D721Med (cell line): ENCODE data around the gene RABGGTA.

Source experiments
- DNase-seq: peaks from one replicate; pipeline ENCODE4 v3.0.0; 2011; ENCODE audit warnings: low spot score; ENCODE audit not compliant: insufficient read length
- FAIRE-seq: peaks from 2 replicates; lab custom pipeline; 2011; peaks lifted over from hg19 to GRCh38; lab: Jason Lieb, UNC
- TF ChIP-seq, protein P1 (sequence below): IDR thresholded peaks from 2 replicates; pipeline ENCODE4 v1.5.1; 2012; ENCODE audit warnings: mild to moderate bottlenecking, control low read depth; ENCODE audit not compliant: insufficient read depth; ENCODE audit errors: missing control alignments

RABGGTA gene

DNA sequence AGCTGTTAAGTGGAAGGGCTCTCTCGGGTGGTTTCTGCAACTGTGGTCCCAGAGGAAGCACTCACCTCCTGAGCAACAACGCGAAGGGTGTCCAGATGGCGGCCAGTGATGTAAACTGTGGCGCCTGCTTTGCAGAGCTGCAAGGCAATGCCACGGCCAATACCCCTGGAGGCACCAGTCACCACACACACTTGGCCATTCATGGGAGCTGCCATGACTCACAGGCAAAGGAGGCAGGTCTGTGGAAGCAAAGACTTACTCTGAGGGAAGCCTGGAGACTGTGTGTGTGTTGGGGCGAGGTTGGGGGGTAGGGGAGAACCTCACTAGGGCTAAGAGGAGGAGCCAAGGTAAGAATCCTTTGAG is 27.5 kb upstream of the RABGGTA start:
- DNase-seq (no peak), FAIRE-seq (no peak)
- TF ChIP-seq, protein P1, sequence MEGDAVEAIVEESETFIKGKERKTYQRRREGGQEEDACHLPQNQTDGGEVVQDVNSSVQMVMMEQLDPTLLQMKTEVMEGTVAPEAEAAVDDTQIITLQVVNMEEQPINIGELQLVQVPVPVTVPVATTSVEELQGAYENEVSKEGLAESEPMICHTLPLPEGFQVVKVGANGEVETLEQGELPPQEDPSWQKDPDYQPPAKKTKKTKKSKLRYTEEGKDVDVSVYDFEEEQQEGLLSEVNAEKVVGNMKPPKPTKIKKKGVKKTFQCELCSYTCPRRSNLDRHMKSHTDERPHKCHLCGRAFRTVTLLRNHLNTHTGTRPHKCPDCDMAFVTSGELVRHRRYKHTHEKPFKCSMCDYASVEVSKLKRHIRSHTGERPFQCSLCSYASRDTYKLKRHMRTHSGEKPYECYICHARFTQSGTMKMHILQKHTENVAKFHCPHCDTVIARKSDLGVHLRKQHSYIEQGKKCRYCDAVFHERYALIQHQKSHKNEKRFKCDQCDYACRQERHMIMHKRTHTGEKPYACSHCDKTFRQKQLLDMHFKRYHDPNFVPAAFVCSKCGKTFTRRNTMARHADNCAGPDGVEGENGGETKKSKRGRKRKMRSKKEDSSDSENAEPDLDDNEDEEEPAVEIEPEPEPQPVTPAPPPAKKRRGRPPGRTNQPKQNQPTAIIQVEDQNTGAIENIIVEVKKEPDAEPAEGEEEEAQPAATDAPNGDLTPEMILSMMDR = no peak

DNA sequence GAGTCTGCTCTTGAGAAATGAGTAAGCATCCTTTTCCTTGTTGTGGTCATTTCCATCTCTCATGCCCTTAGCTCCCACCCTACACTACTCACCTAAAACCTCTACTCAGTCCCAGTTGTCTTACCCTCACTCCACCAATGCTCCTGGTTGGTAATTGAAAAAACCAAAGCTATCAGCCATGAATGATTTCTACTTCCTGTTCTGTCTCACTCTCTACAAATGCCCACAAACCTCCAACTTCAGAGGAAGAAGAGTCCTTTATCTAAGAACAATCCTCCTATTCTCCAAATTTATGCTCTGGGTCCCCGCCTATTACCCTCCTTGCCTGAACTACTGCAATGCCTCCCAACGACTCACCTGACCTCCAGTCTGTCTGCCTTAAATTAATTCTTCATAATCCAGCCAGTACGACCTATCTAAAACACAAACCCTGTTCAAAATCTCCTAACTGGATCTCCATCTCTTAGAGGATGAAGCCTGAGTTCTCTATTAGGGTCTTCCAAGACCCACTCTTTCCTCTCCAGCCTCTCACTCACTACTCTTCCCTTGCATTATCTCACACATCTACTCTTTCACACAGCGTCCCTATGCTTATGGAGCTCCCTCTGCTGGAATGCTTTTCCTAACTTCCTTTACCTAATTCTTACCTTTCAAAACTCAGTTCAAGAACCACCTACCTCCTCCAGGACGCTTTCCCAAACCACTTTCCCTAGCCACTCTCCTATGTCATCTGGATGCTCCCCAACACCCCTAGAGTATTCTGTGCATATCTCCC is 26.0 kb upstream of the RABGGTA start:
- FAIRE-seq = no peak
- TF ChIP-seq, protein P1 = peak; percentile 48
- no peak for DNase-seq

DNA sequence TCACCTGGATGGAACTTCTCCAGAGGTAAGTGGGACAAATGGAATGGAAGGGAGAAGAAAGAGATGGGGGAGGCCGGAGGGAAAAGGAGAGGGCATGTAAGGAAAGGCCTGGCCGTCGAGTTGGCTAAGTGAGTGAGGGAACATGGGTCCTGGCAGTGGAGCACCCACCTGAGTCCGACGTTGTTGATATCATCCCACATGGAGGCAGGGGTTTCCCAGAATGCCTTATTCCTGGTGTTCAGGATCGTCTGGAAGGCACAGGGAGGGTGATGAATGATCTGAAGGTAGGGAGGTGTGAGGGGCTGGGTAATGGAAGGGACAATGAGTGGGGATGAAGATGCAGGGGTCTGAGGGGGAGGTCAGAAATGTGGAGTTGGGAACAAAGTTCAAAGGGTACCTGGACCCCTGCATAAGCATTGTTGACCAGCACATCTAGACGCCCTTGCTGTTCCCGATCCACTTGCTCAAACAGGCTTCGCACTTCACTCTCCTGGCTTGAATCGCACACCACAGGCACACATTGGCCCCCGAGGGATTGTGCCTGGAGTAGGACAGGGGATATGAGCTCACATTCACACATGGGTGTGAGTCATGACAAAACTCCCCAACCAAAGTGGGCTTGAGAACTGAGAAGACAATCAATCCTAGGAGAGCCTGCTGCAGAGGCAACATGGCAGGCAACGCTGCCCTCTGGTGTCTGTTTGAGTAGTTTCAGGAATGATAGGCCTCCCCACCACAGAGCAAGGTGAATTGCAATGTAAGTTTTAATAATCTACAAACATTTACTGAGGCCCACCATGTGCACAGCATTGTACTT is 25.2 kb upstream of the RABGGTA start:
- no peak for FAIRE-seq
- TF ChIP-seq, protein P1 = peak; percentile 68

DNA sequence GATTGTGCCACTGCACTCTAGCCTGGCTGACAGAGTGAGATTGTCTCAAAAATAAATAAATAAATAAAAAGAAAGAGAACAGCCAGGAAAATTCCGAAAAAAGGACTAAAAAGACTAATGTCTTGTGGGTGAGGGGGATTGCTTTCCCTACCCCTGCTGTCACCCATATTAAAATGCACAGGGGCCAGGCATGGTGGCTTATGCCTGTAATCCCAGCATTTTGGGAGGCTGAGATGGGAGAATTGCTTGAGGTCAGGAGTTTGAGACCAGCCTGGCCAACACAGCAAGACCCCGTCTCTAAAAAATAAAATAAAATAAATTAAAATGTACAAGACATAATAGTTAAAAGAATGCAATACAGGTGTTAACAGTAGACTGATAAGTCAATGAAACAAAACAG is 22.1 kb upstream of the RABGGTA start:
- TF ChIP-seq, protein P1 = no peak
- DNase-seq (no peak), FAIRE-seq (no peak)

More for the DNA sequence above, 25.2 kb upstream of the RABGGTA start:
- peak; percentile 59 for DNase-seq

DNA sequence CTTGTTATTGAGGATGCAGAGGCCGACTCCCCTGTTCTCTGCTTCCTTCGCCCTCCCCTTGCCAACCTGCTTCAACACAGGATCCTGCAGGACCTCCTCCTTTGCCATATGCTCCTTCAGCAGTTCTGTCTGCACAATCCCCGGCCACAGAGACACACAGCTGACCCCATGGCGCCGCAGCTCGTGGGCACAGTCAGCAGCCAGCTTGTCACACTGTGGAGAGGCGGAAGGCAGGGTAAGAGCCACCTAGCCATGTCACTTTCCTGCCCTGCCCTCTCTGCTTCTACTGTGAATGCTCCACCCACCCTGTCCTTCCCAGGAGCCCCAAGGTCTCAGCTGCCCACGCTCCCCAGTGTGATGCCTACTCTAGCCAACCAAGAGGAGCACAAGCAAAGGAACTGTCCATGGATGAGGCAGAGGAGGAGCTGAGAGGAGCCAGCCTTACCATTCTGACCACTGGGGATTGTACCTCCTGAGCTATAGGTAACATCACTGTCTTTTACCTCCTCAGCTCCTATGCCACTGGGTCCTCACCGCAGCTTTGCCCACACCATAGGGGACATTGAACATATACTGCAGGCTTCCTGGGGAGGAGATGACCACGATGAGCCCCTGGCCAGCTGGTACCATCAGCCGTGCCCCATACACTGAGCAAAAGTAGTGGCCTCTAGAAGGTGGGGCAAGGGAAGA is 20.9 kb upstream of the RABGGTA start:
- FAIRE-seq (no peak), DNase-seq (no peak)

DNA sequence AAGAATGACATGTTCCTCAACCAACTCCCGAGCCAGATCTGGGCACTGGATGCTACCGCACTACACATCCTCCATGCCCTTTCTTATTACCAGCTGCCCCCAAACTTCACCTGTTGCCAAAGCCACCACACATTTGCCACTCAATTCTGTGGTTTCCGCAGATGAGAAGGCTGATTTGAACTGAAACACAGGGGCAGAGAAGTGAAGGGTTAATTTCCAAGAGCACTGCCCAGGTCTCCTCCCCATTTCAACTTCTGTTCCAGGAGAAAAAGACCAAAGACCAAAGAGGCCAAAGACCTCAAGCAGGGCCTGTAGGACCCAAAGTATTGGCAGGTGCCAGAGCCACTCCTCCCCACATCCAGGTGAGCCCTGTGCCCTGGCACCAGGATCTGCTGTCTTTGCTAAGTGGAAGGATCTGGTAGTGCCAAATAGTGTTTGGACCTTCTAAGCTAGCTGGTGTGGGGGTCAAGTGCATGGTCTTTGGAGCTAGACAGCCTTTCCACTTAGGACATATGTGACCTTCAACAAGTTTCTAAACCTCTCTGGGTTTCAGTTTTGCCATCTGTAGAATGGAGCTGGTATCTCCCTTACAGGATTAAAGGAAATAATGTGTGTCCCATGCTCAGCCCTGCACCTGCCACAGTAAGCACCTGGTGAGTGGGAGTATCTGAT is 20.2 kb upstream of the RABGGTA start:
- DNase-seq = no peak
- TF ChIP-seq, protein P1 = no peak
- no peak for FAIRE-seq

More for the DNA sequence above, 20.9 kb upstream of the RABGGTA start:
- TF ChIP-seq, protein P1 = no peak
